Fibroblast of lung (primary cell): Measurements from ENCODE around the gene ACTRT2. TPM values are rescaled to one million over a fixed set of nuclear protein-coding genes. Genes with fewer than 3 reads are reported as not detected.

Experiments used
- DNase-seq, 2 donors: peaks; one replicate each; pipeline versions ENCODE4 v3.0.0 to v3.0.0-alpha.2; 2010; ENCODE audit warnings: low read depth in 2 of 2
- H2AFZ ChIP-seq: 2 replicates; pipeline ENCODE4 v1.5.1; 2012; ENCODE audit warnings: low read length, control low read depth, inconsistent platforms
- H3K27ac ChIP-seq: 2 replicates; pipeline ENCODE4 v1.5.1; 2011; ENCODE audit warnings: low read length, control low read depth; ENCODE audit not compliant: insufficient read depth
- H3K27me3 ChIP-seq: 2 replicates; pipeline ENCODE4 v1.5.1; 2011; ENCODE audit warnings: mild to moderate bottlenecking, low read length; ENCODE audit not compliant: control insufficient read depth, insufficient read depth
- H3K36me3 ChIP-seq: 2 replicates; pipeline ENCODE4 v1.5.1; 2011; ENCODE audit warnings: low read length; ENCODE audit not compliant: control insufficient read depth, insufficient read depth
- H3K4me1 ChIP-seq: 2 replicates; pipeline ENCODE4 v1.5.1; 2011; ENCODE audit warnings: low read length; ENCODE audit not compliant: control insufficient read depth, insufficient read depth; ENCODE audit errors: extremely low read depth
- H3K4me2 ChIP-seq: 2 replicates; pipeline ENCODE4 v1.5.1; 2011; ENCODE audit warnings: low read length, control low read depth; ENCODE audit not compliant: insufficient read depth; ENCODE audit errors: extremely low read depth
- H3K4me3 ChIP-seq, 4 experiments: fragments of 200-600 bp in 1 of 4; sonication (generic) in 1 of 4; replicated peaks in 1 of 4; 2 replicates each; pipeline ENCODE4 v1.5.1; 2011 to 2016; ENCODE audit warnings: low read length in 4 of 4, low read depth in 3 of 4, mild to moderate bottlenecking in 3 of 4, control low read depth in 2 of 4, inconsistent platforms in 1 of 4, mixed read lengths in 1 of 4; ENCODE audit not compliant: insufficient read depth in 1 of 4; ENCODE audit errors: control extremely low read depth in 1 of 4
- H3K79me2 ChIP-seq: 2 replicates; pipeline ENCODE4 v1.5.1; 2012; ENCODE audit warnings: mild to moderate bottlenecking, low read length, inconsistent platforms; ENCODE audit not compliant: control insufficient read depth, insufficient read depth
- H3K9ac ChIP-seq: 2 replicates; pipeline ENCODE4 v1.5.1; 2011; ENCODE audit warnings: mild to moderate bottlenecking, low read length, control low read depth; ENCODE audit not compliant: insufficient read depth
- H3K9me3 ChIP-seq: 2 replicates; pipeline ENCODE4 v1.5.1; 2012; ENCODE audit warnings: low read depth, low read length; ENCODE audit not compliant: control insufficient read depth, insufficient read depth
- H4K20me1 ChIP-seq: 2 replicates; pipeline ENCODE4 v1.5.1; 2011; ENCODE audit warnings: low read length; ENCODE audit not compliant: control insufficient read depth, insufficient read depth; ENCODE audit errors: extremely low read depth
- CTCF ChIP-seq, 2 donors: IDR thresholded peaks in 1 of 2; conservative IDR thresholded peaks in 1 of 2; 1 replicate in 1 of 2; 2 replicates in 1 of 2; pipeline ENCODE4 v1.5.1; 2011 to 2012; ENCODE audit warnings: low read length in 2 of 2, control low read depth in 1 of 2, inconsistent platforms in 1 of 2, low read depth in 1 of 2, mild to moderate bottlenecking in 1 of 2
- EZH2 ChIP-seq: IDR thresholded peaks from 2 replicates; pipeline ENCODE4 v1.5.1; 2012; ENCODE audit warnings: low read length, control low read depth, mild to moderate bottlenecking; ENCODE audit errors: missing control alignments
- polyA plus RNA-seq, 2 donors: library from polyadenylated mRNA; depleted of rRNA in 1 of 2; stranded (reverse) in 1 of 2; unstranded in 1 of 2; fragments of >200 nt; gene quantifications; 2 replicates each; pipeline ENCODE4 v1.2.1, GENCODE V29; 2011 to 2012; ENCODE audit warnings: missing spikeins in 1 of 2
- total RNA-seq: library from RNA; depleted of rRNA; stranded (reverse); fragments of >200 nt; gene quantifications from 2 replicates; pipeline ENCODE4 v1.2.1, GENCODE V29; 2014

The ACTRT2 gene
- total and polyA plus RNA-seq, 2 donors (not counting 1 experiment from before 2014, with no cell fraction given): not detected

- H3K27me3 ChIP-seq: peaks cover 22% of the 10 kb centered on the region
- H3K9me3 ChIP-seq: no peaks in the 10 kb centered on the region
- H4K20me1 ChIP-seq: no peaks in the 10 kb centered on the region
- no peak overlapping the region for H2AFZ ChIP-seq
- H3K4me1 ChIP-seq: no peaks in the 10 kb centered on the region
- H3K4me3 ChIP-seq: no peak overlapping the region
- no peaks in the 10 kb centered on the region for H3K79me2 ChIP-seq
- H3K27ac ChIP-seq: no peak overlapping the region
- DNase-seq: peak in 1 of 2 donors; percentile 28
- TF ChIP-seq CTCF (conservative IDR thresholded peaks at IDR 0.05 in 1 of 2, IDR thresholded peaks at IDR 0.05 in 1 of 2; ENCODE audit: low read depth in 1 of 2, low read length in 2 of 2) (no peak), EZH2 (no peak)
- no peak overlapping the region for H3K4me2 ChIP-seq
- no peaks in the 10 kb centered on the region for H3K36me3 ChIP-seq
- no peak overlapping the region for H3K9ac ChIP-seq
Observed at GRCh38 chr1:3060601-3061551, 39.6 kb downstream of the ACTRT2 start.

- Histone ChIP-seq H3K4me3 (no peak overlapping the region), H3K9me3 (no peaks in the 10 kb centered on the region), H2AFZ (no peak overlapping the region), H3K79me2 (no peaks in the 10 kb centered on the region), H4K20me1 (no peaks in the 10 kb centered on the region), H3K4me2 (no peak overlapping the region), H3K27me3 (peaks cover 24% of the 10 kb centered on the region), H3K27ac (no peak overlapping the region), H3K4me1 (no peaks in the 10 kb centered on the region), H3K9ac (no peak overlapping the region), H3K36me3 (no peaks in the 10 kb centered on the region)
- TF ChIP-seq CTCF (conservative IDR thresholded peaks at IDR 0.05 in 1 of 2, IDR thresholded peaks at IDR 0.05 in 1 of 2; ENCODE audit: low read depth in 1 of 2, low read length in 2 of 2): no peak
- no peak for DNase-seq
Observed at GRCh38 chr1:3061566-3061965, 40.3 kb downstream of the ACTRT2 start.

GRCh38 chr1:3061981-3062615 is 40.8 kb downstream of the ACTRT2 start:
- no peaks in the 10 kb centered on the region for H3K36me3 ChIP-seq
- H3K27me3 ChIP-seq: peaks cover 26% of the 10 kb centered on the region
- H3K9ac ChIP-seq: no peak overlapping the region
- DNase-seq: no peak
- H3K4me2 ChIP-seq: no peak overlapping the region
- no peaks in the 10 kb centered on the region for H4K20me1 ChIP-seq
- no peak overlapping the region for H2AFZ ChIP-seq
- H3K79me2 ChIP-seq: no peaks in the 10 kb centered on the region
- no peaks in the 10 kb centered on the region for H3K9me3 ChIP-seq
- TF ChIP-seq CTCF (conservative IDR thresholded peaks at IDR 0.05 in 1 of 2, IDR thresholded peaks at IDR 0.05 in 1 of 2; ENCODE audit: low read depth in 1 of 2, low read length in 2 of 2) (no peak), EZH2 (no peak)
- no peaks in the 10 kb centered on the region for H3K4me1 ChIP-seq
- H3K4me3 ChIP-seq: no peak overlapping the region
- no peak overlapping the region for H3K27ac ChIP-seq
